CD4-positive, alpha-beta T cell treated with Interferon alpha-2 for 1 hour (primary cell): ENCODE data around the gene HHLA2.
"Not testable (repeated sequence)": the region's sequence is repeated elsewhere in the genome, so short reads cannot be mapped to it uniquely, and the experiment has no call there.

Source experiments
- DNase-seq, 2 donors: peaks; one replicate each; pipeline ENCODE4 v3.0.0-alpha.2; 2020 to 2022

The HHLA2 gene

DNA sequence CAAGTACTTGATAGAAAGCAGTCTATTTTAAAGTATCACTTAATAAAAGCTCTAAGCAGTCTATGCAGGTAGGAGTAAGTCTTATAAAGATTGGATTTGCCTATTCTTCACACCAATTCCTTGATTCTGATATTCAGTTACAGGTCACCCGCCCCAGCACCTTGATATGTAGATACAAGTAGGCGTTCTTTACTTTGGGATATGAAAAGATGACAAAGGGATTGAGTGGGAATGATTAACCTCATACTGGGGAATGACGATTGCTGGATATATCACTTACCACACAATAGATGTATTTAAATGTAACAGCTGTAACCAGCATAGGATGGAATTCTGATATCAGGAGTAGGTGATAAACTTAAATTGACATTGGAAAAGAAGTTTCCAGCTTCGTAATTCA, 47.1 kb downstream of the HHLA2 start:
- no peak for DNase-seq

GRCh38 chr3:108345492-108346205, 49.3 kb downstream of the HHLA2 start:
- no peak for DNase-seq

- no peak for DNase-seq
Measured at GRCh38 chr3:108346301-108347227, 50.2 kb downstream of the HHLA2 start.

- DNase-seq, result no peak
Measured at GRCh38 chr3:108352176-108352575, 55.8 kb downstream of the HHLA2 start.

GRCh38 chr3:108354562-108354961, 58.2 kb downstream of the HHLA2 start:
- DNase-seq, result no peak

- no peak for DNase-seq
Measured at GRCh38 chr3:108357042-108357441, 60.7 kb downstream of the HHLA2 start.

DNA sequence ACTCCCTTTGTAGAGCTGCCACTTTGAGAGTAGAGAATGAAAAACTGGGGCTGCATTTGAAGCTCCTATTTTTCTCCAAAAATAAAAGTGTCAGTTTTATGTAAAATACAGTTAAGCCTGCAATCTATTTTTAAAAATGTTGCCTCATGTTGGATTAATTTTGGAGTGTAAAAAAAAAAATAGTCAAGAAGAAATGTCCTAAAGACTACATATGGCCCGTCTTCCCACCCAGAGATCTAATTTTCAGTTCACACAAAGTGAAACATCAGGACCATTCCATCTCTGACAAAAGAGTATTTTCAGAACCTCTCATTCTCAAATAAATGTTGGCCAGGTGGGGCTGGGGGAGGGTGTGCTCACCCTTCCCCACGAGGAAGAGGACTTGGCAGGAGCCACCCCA, 62.7 kb downstream of the HHLA2 start:
- DNase-seq, result no peak

GRCh38 chr3:108376026-108376425, 79.7 kb downstream of the HHLA2 start:
- DNase-seq, result no peak

DNA sequence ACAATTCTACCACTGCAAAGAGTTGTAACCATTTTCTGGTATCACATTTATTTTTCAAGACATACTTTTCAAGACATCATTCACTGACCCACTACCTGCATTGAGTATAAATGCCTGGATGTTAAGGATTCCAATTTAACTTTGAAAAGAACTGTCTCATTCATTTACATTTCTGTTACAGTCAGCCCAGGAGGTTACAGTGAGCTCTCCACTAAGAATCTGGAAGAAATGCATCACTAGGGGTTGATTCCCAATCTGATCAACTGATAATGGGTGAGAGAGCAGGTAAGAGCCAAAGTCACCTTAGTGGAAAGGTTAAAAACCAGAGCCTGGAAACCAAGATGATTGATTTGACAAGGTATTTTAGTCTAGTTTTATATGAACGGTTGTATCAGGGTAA, 81.0 kb downstream of the HHLA2 start:
- DNase-seq, result no peak

DNA sequence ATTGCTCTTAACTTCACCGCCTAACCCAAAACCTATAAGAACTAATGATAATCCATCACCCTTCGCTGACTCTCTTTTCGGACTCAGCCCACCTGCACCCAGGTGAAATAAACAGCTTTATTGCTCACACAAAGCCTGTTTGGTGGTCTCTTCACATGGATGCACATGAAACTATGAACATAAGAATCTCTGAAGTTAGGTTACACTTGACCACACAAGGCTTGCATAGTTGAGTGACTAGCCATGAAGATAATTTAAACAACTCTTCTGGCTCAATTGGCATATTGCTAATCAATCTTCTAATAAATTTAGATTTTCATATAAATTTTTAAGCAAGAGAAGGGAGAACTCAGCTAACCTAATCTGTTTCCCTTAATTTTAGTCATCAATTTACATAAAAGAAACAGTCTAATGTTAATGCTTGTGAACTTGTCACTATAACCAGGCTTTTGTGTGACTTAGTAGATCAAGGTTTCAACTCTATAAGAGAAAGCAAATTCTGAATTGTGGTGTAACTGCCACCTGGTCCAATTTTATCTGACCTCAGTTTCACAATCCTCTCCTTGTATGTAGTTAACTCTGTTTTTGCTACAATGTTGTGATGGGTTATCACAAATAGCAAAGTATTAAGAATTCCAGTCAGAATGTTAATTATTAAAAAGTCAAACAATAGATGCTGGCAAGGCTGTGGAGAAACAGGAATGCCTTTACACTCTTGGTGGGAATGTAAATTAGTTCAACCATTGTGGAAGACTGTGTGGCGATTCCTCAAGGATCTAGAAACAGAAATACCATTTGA, 82.0 kb downstream of the HHLA2 start:
- no peak for DNase-seq

DNA sequence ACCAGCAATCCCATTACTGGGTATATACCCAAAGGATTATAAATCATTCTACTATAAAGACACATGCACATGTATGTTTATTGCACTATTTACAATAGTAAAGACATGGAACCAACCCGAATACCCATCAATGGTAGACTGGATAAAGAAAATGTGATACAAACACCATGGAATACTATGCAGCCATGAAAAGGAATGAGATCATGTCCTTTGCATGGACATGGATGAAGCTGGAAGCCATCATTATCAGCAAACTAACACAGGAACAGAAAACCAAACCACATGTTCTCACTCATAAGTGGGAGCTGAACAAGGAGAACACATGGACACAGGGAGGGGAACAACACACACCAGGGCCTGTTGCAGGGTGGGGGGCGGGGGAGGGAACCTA, 82.6 kb downstream of the HHLA2 start:
- not testable (repeated sequence) for DNase-seq

DNA sequence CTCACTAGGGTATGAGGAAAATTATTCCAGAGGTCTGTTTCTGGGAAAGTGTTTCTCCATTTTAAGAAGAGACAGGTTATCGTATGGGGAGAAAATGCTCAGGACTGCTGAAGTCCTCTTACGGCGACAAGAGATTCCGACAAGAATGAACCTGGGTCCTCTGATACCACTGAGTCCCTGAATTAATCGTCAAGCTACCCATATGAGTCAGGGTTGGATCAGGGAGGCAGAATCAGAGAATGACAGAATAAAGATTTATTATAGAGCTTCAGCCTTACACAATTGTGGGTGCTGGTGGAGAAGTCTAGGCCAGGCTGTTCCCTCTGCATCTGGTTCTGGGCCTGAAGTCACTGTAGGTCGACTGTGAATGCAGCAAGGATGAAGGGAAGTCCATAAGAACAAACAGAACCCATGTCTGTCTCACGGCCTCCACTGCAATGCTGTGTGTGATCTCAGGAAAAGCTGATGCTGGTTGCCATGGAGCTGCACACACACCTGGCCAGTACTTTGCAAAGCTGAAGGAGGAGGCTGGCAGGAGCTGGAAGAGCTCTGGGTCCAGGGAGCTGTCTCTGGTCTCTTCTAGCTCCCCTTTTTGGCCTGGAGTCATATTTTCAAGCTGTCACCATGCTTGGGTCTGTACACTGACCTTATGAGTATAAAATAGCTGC, 83.9 kb downstream of the HHLA2 start:
- DNase-seq, result no peak

DNA sequence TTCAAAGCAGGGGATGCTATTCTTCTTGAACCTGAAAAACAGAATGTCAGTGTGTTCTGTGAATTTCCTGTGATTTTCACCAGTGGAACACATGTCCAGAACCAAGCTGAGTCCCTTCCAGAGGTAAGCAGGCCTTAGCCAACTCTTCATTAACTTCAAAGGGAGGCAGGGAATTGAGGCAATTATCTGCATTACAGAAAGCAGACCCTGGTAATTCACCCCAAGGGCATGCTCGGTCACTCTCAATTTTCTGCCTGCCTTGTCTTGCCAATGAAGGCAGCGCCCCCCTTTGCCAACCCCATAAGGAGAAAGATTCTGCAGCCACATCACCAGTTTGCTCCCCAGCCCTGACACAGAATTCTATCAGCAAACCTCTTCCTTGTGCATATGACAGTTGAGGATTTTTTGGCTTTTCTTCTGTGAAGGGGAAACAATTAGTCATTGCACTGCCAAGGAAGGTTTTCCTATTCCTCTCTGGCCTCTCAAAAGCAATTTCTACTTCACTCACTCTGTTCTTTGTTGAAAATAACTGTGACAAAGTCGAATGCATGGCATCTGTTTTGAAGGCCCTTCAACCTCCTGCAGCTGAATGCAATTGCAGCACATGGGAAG, 85.3 kb downstream of the HHLA2 start:
- no peak for DNase-seq

GRCh38 chr3:108383306-108383705, 87.0 kb downstream of the HHLA2 start:
- no peak for DNase-seq

DNA sequence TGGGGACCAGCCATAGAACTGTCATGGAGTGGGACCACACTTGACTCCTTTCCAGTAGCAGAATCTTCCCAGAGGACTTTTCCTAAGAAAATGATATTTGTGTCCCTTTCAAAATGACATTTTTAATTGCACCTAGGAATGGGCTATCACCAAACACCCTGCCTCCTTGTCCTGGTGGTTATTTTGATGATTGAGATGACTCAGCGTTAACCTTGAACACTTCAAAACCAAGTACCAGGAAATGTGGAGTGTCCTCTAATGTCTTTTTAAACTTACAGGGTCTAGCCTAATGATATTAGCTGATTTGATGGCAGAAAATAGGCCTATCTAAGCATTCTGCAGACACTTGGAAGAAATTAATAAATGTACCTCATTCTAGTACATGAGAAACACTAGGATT, 90.7 kb downstream of the HHLA2 start:
- DNase-seq, result no peak

DNA sequence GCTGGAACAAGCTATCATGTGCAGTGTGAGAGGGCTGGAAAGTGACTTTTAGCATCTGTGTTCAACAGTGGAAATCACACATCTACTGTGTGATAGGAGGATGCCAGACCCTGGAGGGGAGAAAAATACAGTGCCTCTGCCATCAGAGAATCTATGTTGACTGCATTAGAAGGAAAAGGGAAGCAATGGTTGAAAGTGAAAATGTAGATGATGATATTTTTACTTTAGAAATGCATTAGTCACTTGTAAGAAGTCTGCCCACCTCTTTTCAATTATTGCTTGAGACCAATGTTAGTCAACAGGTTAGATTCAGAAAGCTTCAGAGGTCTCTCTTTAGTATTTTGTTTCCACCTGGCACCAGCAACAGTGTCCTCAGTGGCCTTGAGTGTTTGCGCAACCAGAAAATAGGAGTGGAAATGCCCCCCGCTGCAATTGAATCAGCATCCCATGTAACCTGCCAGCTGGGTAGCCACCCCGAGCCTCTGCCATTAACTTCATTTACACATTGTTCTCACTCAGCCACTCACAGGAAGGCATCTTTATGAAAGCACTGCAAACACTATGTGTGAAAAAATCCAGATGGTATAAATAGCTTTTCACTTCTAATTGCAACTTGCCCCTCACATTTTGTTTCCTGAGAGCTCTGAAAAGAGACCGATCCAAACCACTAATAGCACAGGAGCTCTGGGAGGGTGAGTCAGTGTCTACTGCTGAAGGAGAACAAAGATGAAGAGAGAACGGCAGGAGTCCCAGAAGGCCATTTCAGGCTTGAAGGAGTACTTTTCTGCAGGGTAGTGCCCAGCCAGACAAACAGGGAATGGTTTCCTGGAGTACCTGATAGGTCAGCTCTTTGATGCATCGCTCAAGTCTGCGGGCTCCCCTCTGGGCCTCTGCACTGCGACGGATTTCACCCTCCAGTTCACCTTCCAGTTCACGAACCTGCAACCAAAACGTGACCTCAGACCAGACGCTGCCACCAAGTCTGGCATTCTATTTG, 92.1 kb downstream of the HHLA2 start:
- DNase-seq, result no peak

DNA sequence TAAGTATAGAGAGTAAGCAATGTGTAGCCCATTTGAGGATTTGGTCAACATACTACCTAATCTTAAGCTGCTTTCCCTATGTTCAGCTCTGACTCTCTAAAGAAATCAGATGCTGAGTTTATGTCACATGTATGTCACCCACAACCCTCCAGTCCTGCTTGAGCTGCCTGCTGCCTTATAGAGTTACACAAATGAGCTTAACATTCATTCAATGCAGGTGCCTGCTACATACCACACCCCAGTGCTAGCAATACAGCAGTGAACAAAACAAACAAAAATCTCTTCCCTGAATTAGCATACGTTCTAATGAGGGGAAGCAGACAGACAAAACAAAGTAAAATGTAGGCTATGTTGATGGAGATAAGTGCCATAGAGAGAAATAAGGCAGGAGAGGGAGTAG, 93.0 kb downstream of the HHLA2 start:
- DNase-seq, result no peak

DNA sequence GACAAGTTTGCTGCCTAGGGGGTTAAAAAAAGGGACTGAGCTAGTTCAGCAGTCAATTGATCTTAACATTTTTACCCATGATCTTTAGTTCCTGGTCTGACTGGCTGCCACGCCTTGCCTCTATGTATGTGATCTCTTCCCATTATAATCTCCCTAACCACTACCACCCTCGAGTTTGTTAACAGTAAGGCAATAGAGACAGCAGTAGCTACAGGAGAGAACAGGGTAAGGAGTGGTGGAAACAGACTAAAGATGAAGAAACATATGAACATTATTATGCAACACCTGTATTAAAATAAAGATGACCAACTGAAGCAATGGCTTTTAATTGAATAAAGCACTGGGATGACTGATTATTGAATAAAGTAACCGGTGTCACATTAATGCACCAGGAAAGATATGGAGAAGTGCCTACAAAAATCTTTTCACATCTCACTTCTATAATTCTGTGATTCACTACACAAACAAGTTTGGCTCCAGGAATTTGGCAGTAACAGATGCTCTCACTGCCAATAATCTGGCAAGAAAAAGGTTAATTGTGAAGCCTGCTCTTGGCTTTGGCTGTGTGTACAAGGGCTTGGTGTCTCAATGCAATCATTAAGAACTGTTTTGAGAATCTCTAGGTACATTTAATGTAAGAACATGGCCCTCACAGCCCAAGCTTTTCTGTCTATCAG, 95.7 kb downstream of the HHLA2 start:
- DNase-seq, result no peak

GRCh38 chr3:108393128-108393900, 97.0 kb downstream of the HHLA2 start:
- DNase-seq, result no peak

DNA sequence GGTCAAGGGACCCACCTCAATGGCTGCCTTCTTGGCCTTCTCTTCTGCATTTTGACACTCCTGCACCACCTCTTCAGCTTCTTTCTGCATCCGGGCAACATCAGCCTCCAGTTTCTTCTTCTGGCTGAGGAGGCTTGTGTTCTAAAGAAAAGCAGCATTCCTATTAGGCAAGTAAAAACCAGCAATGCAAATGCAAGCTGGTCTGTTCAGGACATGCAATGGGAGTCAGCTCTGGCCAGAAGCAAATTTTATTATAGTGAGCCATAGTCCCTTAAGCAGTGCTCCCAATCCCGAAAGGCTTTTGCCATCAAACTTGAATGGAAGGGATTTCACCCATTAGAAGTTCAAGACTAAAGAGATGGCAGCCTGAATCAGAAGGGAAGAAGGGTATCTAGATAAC, 97.7 kb downstream of the HHLA2 start:
- DNase-seq, result no peak
